WTC11 (cell line): ENCODE measurements around the gene SLC25A44.

Source experiments
- JUN ChIP-seq: sonication (generic); formaldehyde crosslinking; IDR thresholded peaks from 2 replicates; pipeline ENCODE4 v1.8.0; 2023; ENCODE audit warnings: mild to moderate bottlenecking, missing genetic modification reagents
- NFYB ChIP-seq: sonication (generic); formaldehyde crosslinking; conservative IDR thresholded peaks from 2 replicates; pipeline ENCODE4 v1.8.0; 2022; ENCODE audit warnings: low read depth, missing genetic modification reagents
- TP53 ChIP-seq: sonication (generic); formaldehyde crosslinking; IDR thresholded peaks from 2 replicates; pipeline ENCODE4 v1.8.1; 2023; ENCODE audit warnings: mild to moderate bottlenecking, missing genetic modification reagents
- TF ChIP-seq, protein P1 (sequence below): fragments of 200-600 bp; IDR thresholded peaks from 2 replicates; pipeline ENCODE4 v1.8.0; 2022; ENCODE audit warnings: antibody characterized with exemption
- TF ChIP-seq, protein P2 (sequence below): sonication (generic); formaldehyde crosslinking; IDR thresholded peaks from 2 replicates; pipeline ENCODE4 v1.8.0; 2022; ENCODE audit warnings: mild to moderate bottlenecking, missing genetic modification reagents
- TF ChIP-seq, protein P3 (sequence below): sonication (generic); formaldehyde crosslinking; IDR thresholded peaks from 2 replicates; pipeline ENCODE4 v1.8.0; 2022; ENCODE audit warnings: missing genetic modification reagents

DNA sequence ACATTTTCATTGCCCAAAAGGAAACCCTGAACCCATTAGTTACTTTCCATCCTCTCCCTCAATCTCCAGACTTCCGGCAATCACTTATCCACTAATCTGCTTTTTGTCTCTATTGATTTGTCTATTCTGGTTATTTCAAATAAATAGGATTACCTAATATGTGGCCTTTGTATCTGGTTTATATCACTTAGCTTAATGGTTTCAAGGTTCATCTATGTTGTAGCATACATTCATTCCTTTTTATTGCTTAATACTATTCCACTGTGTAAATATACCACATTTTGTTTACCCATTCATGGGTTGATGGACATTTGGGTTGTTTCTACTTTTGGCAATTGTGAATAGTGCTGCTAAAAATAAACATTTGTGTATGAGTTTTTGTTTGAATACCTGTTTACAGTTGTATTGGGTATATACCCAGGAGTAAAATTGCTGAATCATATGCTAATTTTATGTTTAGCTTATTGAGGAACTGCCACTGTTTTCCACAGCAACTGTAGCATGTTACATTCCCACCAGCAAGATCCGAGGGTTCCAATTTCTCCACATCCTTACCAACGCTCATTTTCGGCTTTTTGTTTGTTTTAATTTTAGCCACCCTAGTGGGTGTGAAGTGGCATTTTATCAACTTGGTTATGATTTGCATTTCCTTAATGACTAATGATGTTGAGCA, 2.5 kb upstream of the SLC25A44 start:
- TF ChIP-seq TP53 (CRISPR knock-in tag) (no peak), JUN (CRISPR knock-in tag) (no peak), NFYB (CRISPR knock-in tag) (no peak)
- TF ChIP-seq, protein P1, sequence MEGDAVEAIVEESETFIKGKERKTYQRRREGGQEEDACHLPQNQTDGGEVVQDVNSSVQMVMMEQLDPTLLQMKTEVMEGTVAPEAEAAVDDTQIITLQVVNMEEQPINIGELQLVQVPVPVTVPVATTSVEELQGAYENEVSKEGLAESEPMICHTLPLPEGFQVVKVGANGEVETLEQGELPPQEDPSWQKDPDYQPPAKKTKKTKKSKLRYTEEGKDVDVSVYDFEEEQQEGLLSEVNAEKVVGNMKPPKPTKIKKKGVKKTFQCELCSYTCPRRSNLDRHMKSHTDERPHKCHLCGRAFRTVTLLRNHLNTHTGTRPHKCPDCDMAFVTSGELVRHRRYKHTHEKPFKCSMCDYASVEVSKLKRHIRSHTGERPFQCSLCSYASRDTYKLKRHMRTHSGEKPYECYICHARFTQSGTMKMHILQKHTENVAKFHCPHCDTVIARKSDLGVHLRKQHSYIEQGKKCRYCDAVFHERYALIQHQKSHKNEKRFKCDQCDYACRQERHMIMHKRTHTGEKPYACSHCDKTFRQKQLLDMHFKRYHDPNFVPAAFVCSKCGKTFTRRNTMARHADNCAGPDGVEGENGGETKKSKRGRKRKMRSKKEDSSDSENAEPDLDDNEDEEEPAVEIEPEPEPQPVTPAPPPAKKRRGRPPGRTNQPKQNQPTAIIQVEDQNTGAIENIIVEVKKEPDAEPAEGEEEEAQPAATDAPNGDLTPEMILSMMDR, result no peak
- TF ChIP-seq, protein P2, sequence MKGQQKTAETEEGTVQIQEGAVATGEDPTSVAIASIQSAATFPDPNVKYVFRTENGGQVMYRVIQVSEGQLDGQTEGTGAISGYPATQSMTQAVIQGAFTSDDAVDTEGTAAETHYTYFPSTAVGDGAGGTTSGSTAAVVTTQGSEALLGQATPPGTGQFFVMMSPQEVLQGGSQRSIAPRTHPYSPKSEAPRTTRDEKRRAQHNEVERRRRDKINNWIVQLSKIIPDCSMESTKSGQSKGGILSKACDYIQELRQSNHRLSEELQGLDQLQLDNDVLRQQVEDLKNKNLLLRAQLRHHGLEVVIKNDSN (CRISPR knock-in tag), result no peak
- TF ChIP-seq, protein P3, sequence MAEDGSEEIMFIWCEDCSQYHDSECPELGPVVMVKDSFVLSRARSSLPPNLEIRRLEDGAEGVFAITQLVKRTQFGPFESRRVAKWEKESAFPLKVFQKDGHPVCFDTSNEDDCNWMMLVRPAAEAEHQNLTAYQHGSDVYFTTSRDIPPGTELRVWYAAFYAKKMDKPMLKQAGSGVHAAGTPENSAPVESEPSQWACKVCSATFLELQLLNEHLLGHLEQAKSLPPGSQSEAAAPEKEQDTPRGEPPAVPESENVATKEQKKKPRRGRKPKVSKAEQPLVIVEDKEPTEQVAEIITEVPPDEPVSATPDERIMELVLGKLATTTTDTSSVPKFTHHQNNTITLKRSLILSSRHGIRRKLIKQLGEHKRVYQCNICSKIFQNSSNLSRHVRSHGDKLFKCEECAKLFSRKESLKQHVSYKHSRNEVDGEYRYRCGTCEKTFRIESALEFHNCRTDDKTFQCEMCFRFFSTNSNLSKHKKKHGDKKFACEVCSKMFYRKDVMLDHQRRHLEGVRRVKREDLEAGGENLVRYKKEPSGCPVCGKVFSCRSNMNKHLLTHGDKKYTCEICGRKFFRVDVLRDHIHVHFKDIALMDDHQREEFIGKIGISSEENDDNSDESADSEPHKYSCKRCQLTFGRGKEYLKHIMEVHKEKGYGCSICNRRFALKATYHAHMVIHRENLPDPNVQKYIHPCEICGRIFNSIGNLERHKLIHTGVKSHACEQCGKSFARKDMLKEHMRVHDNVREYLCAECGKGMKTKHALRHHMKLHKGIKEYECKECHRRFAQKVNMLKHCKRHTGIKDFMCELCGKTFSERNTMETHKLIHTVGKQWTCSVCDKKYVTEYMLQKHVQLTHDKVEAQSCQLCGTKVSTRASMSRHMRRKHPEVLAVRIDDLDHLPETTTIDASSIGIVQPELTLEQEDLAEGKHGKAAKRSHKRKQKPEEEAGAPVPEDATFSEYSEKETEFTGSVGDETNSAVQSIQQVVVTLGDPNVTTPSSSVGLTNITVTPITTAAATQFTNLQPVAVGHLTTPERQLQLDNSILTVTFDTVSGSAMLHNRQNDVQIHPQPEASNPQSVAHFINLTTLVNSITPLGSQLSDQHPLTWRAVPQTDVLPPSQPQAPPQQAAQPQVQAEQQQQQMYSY, result no peak
